ENCODE data around the gene TMC6. TPM values are rescaled to one million over a fixed set of nuclear protein-coding genes. Genes with fewer than 3 reads are reported as not detected.

TMC6 gene
- total and polyA plus RNA-seq, 2 of the 13 experiments (the other 11 are each of a cell fraction or from before 2014, with no cell fraction given) = 48.4 to 99.1 TPM

DNA sequence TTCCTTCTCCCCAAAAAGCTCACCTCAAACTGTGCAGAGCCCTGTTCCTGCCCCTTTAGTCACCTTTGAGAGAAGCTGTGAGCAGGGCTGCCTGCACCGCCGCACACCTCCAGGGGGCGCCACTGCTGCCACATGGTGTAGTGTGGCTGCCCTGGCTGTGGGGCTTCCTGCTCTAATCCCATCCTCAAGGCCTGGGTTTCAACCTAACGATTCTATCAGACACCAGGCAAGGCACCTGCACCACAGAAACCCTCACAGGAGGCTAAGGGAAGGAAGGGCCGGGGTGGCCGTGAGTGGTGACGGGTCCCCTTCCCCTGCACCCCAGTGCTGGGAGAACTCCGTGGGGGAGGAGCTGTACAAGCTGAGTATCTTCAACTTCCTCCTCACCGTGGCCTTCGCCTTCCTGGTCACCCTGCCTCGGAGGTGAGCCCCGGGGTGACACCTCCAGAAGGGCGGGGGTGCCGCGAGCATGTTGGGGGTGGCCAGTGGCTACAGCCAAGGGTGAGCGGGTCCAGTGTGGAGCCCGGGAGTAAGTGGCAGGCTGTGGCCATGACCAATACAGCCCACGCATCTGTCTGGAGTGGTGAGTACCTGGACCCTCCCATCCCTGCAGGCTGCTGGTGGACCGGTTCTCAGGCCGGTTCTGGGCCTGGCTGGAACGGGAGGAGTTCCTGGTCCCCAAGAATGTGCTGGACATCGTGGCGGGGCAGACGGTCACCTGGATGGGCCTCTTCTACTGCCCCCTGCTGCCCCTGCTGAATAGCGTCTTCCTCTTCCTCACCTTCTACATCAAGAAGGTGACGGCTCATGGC lies 9.0 kb upstream of the TMC6 start (continued):
- TF ChIP-seq ZNF326 (CRISPR knock-in tag; IDR thresholded peaks at IDR 0.05; ENCODE audit: borderline replicate concordance) (0 out of 2 replicates have a peak, but pooled peaks have one; percentile 59), HNRNPK (IDR thresholded peaks at IDR 0.05; ENCODE audit: low read depth, low read length, poor library complexity, severe bottlenecking) (no peak), JUND (CRISPR knock-in tag; IDR thresholded peaks at IDR 0.05) (no peak), KDM5B (CRISPR knock-in tag; IDR thresholded peaks at IDR 0.05; ENCODE audit: borderline replicate concordance) (peak; percentile 60), HOXA9 (CRISPR knock-in tag; IDR thresholded peaks at IDR 0.05; ENCODE audit: borderline replicate concordance) (no peak), ZNF33A (CRISPR knock-in tag; IDR thresholded peaks at IDR 0.05; ENCODE audit: borderline replicate concordance) (no peak), GTF3A (CRISPR knock-in tag; conservative IDR thresholded peaks at IDR 0.05) (no peak; the same call in 1 of the 2 replicates)
- TF ChIP-seq, protein P1, sequence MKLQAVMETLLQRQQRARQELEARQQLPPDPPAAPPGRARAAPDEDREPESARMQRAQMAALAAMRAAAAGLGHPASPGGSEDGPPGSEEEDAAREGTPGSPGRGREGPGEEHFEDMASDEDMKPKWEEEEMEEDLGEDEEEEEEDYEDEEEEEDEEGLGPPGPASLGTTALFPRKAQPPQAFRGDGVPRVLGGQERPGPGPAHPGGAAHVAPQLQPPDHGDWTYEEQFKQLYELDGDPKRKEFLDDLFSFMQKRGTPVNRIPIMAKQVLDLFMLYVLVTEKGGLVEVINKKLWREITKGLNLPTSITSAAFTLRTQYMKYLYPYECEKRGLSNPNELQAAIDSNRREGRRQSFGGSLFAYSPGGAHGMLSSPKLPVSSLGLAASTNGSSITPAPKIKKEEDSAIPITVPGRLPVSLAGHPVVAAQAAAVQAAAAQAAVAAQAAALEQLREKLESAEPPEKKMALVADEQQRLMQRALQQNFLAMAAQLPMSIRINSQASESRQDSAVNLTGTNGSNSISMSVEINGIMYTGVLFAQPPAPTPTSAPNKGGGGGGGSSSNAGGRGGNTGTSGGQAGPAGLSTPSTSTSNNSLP (IDR thresholded peaks at IDR 0.05; ENCODE audit: low read depth, low read length) = no peak
- TF ChIP-seq, protein P2, sequence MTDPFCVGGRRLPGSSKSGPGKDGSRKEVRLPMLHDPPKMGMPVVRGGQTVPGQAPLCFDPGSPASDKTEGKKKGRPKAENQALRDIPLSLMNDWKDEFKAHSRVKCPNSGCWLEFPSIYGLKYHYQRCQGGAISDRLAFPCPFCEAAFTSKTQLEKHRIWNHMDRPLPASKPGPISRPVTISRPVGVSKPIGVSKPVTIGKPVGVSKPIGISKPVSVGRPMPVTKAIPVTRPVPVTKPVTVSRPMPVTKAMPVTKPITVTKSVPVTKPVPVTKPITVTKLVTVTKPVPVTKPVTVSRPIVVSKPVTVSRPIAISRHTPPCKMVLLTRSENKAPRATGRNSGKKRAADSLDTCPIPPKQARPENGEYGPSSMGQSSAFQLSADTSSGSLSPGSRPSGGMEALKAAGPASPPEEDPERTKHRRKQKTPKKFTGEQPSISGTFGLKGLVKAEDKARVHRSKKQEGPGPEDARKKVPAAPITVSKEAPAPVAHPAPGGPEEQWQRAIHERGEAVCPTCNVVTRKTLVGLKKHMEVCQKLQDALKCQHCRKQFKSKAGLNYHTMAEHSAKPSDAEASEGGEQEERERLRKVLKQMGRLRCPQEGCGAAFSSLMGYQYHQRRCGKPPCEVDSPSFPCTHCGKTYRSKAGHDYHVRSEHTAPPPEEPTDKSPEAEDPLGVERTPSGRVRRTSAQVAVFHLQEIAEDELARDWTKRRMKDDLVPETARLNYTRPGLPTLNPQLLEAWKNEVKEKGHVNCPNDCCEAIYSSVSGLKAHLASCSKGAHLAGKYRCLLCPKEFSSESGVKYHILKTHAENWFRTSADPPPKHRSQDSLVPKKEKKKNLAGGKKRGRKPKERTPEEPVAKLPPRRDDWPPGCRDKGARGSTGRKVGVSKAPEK (CRISPR knock-in tag; IDR thresholded peaks at IDR 0.05; ENCODE audit: borderline replicate concordance) = no peak
- TF ChIP-seq, protein P3, sequence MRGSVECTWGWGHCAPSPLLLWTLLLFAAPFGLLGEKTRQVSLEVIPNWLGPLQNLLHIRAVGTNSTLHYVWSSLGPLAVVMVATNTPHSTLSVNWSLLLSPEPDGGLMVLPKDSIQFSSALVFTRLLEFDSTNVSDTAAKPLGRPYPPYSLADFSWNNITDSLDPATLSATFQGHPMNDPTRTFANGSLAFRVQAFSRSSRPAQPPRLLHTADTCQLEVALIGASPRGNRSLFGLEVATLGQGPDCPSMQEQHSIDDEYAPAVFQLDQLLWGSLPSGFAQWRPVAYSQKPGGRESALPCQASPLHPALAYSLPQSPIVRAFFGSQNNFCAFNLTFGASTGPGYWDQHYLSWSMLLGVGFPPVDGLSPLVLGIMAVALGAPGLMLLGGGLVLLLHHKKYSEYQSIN (CRISPR knock-in tag; IDR thresholded peaks at IDR 0.05; ENCODE audit: borderline replicate concordance) = no peak
- TF ChIP-seq, protein P4, sequence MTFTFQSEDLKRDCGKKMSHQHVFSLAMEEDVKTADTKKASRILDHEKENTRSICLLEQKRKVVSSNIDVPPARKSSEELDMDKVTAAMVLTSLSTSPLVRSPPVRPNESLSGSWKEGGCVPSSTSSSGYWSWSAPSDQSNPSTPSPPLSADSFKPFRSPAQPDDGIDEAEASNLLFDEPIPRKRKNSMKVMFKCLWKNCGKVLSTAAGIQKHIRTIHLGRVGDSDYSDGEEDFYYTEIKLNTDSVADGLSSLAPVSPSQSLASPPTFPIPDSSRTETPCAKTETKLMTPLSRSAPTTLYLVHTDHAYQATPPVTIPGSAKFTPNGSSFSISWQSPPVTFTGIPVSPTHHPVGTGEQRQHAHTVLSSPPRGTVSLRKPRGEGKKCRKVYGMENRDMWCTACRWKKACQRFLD (CRISPR knock-in tag; IDR thresholded peaks at IDR 0.05; ENCODE audit: borderline replicate concordance) = no peak
- TF ChIP-seq, protein P5, sequence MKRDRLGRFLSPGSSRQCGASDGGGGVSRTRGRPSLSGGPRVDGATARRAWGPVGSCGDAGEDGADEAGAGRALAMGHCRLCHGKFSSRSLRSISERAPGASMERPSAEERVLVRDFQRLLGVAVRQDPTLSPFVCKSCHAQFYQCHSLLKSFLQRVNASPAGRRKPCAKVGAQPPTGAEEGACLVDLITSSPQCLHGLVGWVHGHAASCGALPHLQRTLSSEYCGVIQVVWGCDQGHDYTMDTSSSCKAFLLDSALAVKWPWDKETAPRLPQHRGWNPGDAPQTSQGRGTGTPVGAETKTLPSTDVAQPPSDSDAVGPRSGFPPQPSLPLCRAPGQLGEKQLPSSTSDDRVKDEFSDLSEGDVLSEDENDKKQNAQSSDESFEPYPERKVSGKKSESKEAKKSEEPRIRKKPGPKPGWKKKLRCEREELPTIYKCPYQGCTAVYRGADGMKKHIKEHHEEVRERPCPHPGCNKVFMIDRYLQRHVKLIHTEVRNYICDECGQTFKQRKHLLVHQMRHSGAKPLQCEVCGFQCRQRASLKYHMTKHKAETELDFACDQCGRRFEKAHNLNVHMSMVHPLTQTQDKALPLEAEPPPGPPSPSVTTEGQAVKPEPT (CRISPR knock-in tag; IDR thresholded peaks at IDR 0.05; ENCODE audit: low read depth) = 0 out of 2 replicates have a peak, but pooled peaks have one; percentile 35
- TF ChIP-seq, protein P6, sequence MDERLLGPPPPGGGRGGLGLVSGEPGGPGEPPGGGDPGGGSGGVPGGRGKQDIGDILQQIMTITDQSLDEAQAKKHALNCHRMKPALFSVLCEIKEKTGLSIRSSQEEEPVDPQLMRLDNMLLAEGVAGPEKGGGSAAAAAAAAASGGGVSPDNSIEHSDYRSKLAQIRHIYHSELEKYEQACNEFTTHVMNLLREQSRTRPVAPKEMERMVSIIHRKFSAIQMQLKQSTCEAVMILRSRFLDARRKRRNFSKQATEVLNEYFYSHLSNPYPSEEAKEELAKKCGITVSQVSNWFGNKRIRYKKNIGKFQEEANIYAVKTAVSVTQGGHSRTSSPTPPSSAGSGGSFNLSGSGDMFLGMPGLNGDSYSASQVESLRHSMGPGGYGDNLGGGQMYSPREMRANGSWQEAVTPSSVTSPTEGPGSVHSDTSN (CRISPR knock-in tag; IDR thresholded peaks at IDR 0.05) = no peak
- TF ChIP-seq, protein P7, sequence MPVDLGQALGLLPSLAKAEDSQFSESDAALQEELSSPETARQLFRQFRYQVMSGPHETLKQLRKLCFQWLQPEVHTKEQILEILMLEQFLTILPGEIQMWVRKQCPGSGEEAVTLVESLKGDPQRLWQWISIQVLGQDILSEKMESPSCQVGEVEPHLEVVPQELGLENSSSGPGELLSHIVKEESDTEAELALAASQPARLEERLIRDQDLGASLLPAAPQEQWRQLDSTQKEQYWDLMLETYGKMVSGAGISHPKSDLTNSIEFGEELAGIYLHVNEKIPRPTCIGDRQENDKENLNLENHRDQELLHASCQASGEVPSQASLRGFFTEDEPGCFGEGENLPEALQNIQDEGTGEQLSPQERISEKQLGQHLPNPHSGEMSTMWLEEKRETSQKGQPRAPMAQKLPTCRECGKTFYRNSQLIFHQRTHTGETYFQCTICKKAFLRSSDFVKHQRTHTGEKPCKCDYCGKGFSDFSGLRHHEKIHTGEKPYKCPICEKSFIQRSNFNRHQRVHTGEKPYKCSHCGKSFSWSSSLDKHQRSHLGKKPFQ (CRISPR knock-in tag; IDR thresholded peaks at IDR 0.05; ENCODE audit: insufficient replicate concordance) = no peak

Data from HepG2 (cell line).